ENCODE results near the gene SMG5. TPM values are rescaled to one million over a fixed set of nuclear protein-coding genes. Genes with fewer than 3 reads are reported as not detected.

The SMG5 gene
- total and polyA plus RNA-seq, 2 experiments from 2014 or later: 25.9 to 118 TPM

GRCh38 chr1:156236164-156236563, 46.5 kb downstream of the SMG5 start:
- DNase-seq (ENCODE audit: low spot score) (no peak), ATAC-seq (no peak)
- Mint-ChIP-seq H3K27ac (no peak overlapping the region), H3K9me3 (no peaks in the 10 kb centered on the region), H3K36me3 (ENCODE audit: low read depth) (peaks cover 50% of the 10 kb centered on the region), H3K27me3 (ENCODE audit: insufficient read depth, low read depth, poor library complexity) (peaks cover 14% of the 10 kb centered on the region), H3K4me1 (no peaks in the 10 kb centered on the region), H3K4me3 (no peak overlapping the region)
- H3K4me2 ChIP-seq: no peak overlapping the region
- TF ChIP-seq EZH2 (IDR thresholded peaks at IDR 0.05; ENCODE audit: low read depth, unreplicated experiment) (no peak), ZNF462 (CRISPR knock-in tag; IDR thresholded peaks at IDR 0.05) (no peak), NANOG (IDR thresholded peaks at IDR 0.05; ENCODE audit: borderline replicate concordance) (no peak), ETS1 (IDR thresholded peaks at IDR 0.05) (no peak)
- no peaks in the 10 kb centered on the region for H3K79me2 ChIP-seq (replicated peaks; ENCODE audit: insufficient read depth)
- no peaks in the 10 kb centered on the region for H4K20me1 ChIP-seq (replicated peaks; ENCODE audit: insufficient read depth)
- H3K27ac ChIP-seq (ENCODE audit: low read depth): no peak overlapping the region
- H3K4me3 ChIP-seq: no peak overlapping the region
- H3K4me1 ChIP-seq (ENCODE audit: insufficient read depth): no peaks in the 10 kb centered on the region
- H3K36me3 ChIP-seq (ENCODE audit: insufficient read depth): peaks cover 12% of the 10 kb centered on the region
- no peak overlapping the region for H2AFZ ChIP-seq
- no peaks in the 10 kb centered on the region for H3K9me2 ChIP-seq (ENCODE audit: insufficient read depth)
- no peaks in the 10 kb centered on the region for H3K27me3 ChIP-seq (ENCODE audit: insufficient read depth)
- 0 out of 2 replicates have a peak, but pooled peaks cover 7% of the 10 kb centered on the region for H3F3A ChIP-seq (replicated peaks; ENCODE audit: low read depth)

Data from GM23338 (cell line).